ENCODE results near the gene KRI1.
A peak's percentile ranks its signal among the peaks of the same experiment; 100 is the strongest.
"Not testable (repeated sequence)": the region's sequence is repeated elsewhere in the genome, so short reads cannot be mapped to it uniquely, and the experiment has no call there.

KRI1 gene

GRCh38 chr19:10574462-10574861, 8.7 kb upstream of the KRI1 start:
- no peak for DNase-seq

GRCh38 chr19:10573793-10574192, 8.0 kb upstream of the KRI1 start:
- DNase-seq, result not testable (repeated sequence)

- peak; percentile 100 for DNase-seq
Observed at GRCh38 chr19:10568826-10569651, 3.2 kb upstream of the KRI1 start, which contains the start of gene CDKN2D. Gene CDKN2D, minus strand, starts transcription at chr19:10568979. Its CDS starts 326 bp downstream, at chr19:10568653.

DNA sequence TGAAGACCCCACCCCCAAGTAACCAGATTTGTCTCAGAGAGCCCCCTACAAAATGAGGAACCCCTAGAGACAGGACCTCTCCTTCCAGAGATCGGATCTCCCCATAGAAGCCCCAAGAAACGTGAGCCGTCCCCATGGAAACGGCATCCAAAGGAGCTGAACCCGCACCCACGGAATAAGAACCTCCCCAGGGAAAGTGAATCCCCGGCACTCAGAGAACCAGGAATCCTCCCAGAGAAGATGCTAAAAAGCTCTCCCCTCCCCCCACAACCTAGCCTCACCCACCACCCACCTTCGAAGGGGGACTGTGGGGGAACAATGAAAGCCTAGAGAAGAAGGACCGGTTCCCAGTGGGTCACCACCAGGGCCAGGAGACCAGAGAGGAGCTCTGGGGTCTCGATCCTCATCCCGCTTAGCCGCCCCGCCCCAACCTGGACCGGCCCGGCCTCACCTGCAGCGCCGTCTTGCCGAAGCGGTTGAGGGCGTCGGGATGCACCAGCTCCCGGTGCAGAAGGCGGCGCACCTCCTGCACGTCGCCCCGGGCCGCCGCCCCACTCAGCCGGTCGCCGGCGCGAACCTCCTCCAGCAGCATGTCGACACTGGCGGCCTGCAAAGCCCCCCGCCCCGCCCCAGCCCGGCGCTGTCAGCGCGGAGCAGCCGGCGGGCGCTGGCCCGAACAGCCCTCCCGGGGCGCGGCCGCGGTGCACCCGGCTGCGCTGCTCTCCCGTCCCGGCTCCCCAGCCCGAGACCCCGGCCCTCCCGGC, 2.4 kb upstream of the KRI1 start:
- DNase-seq, result peak; percentile 58

- DNase-seq, result no peak
Observed at GRCh38 chr19:10567656-10568055, 1.8 kb upstream of the KRI1 start.

DNA sequence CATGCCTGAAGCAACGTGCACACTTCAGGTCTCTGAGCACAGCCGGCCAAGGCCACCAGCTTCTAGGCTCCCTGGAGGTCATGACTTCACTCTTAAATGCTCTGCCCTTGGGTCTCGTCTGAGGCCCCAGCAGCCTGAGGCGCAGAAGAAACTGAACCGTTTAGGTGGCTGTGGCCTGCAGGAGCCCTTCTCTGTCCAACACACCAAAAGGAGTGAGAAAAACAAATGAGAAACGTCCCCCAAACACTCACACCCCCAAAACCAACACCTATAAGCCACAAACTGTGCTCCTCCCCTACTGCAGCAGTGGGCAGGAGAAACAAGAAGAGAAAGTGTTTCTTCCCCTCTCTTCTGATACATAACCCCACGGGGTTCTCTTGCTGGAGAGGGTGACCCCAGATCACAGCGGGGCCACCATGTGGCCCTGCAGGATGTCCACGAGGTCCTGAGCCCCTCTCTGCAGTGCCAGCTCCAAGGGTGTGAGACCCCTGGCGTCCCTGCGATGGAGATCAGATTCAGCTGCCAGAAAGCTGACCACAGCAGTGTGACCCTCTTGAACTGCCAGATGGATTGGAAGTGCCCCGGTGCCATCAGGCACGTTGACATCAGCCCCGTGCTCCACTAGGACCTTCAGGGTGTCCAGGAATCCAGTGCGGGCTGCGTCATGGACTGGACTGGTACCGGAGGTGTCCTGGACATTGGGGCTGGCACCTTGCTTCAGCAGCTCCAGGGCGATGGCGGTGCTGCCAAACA, 1.0 kb upstream of the KRI1 start:
- no peak for DNase-seq

DNA sequence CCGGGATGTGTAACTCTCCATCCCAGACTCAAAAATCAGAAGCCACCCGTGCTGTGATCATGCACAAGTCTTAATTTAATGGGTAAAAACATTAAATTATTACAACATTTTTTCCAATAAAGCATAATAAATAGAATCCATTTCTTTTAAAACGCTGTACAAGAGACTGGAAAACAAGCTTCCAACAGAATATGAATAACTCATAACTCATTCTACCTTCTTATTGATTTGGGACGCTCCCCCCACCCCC, 523 bp upstream of the KRI1 start:
- no peak for DNase-seq

DNA sequence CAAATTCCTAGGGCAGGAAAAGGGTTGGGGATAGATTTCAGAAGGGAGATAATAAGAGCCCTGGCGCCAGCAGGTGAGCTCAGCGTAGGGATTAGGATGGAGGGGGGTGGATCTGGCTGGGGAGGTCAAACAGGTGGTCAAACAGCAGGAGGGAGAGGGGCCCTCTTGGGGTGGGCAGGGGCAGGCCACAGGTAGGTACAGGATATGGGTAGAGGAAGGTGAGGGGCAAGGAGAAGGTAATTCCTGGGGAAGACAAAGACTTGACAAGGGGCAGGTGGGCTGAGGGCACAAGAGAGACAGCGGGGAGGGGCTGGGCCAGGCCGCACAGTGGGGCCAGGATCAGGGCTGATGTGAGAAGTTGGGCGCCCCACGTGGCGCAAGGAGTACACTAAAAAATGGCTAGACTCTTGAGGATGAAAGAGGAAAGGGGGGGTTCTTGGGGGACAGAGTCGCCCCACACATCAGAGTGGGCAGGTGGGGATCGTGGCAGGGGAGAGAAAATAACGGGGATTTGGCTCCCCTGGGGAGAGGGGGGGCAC, 713 bp downstream of the KRI1 start:
- peak; percentile 56 for DNase-seq

GRCh38 chr19:10562609-10563008, 3.2 kb downstream of the KRI1 start:
- DNase-seq, result no peak

DNA sequence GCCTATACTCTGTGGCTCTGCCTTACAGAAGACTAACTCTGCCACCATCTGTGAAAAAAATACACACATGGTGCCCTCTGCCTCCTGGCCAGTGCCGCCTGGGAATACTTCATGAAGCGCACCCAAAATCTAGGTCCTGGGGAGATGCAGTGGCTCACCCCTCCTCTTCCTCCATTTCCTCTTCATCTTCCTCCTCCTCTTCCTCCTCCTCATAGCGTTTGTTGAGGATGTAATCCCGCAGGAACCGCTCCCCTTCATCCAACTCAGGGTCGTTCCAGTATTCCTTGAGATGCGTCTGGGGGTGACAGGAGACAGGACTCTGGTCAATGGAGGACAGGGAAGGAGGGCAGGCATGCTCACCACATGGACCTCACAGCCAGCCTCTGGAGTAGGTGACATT, 5.7 kb downstream of the KRI1 start:
- DNase-seq, result no peak

- DNase-seq, result no peak
Observed at GRCh38 chr19:10557603-10558197, 8.1 kb downstream of the KRI1 start.

DNA sequence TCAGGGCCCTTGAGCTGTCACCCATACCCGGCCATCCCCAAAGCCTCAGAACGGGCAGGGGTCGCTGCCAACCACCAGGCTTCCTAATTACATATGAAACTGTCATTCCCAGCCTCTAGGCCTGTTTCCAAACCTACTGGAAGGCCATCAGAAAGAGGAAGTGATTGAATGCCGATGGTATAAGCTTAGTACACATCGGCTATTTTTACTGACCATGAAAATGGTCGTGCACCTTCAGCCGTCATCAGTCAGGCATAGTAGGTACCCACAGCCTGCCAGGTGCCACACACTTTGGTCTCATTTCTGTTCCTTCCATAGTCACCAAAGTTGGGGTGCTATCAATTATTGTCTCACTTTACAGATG, 10.2 kb downstream of the KRI1 start:
- no peak for DNase-seq

DNA sequence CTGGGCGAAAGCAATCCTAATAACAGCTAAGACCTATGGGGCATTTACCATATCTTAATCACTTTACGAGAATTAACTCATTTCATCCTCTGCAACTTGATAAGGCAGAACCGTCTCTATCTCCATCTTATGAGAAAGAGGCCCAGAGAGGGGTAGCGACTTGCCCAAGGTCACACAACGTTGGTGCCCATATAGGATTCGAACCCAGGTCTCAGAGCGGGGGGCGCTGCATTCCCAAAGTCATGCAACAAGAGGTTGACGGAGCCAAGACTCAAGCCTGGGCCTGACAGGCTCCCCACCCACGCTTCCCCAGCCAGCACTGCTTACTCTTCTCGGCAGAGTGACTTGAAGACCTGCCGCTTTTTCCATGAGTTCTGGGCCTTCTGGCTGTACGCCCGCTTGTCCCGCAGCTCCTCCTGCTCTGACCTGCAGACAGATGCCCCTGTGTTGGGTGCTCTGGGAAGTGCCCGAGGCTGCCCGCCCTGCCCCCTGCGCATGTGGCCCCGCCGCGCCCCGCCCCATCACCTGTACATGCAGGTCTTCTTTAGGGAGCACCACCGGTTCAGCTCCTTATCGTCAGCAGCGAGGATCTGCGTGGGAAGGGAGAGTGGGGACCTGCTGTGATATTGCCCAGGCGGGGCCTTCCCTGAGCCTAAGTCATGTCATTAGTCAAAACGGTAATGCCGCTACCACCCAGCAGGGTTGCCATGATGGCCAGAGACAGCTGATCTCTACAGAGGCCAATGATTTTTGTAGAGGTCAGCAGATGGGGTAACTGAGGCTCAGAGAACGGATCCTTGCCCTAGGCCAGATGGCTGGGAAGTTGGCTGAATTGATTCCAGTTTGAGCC, 10.8 kb downstream of the KRI1 start:
- no peak for DNase-seq

DNA sequence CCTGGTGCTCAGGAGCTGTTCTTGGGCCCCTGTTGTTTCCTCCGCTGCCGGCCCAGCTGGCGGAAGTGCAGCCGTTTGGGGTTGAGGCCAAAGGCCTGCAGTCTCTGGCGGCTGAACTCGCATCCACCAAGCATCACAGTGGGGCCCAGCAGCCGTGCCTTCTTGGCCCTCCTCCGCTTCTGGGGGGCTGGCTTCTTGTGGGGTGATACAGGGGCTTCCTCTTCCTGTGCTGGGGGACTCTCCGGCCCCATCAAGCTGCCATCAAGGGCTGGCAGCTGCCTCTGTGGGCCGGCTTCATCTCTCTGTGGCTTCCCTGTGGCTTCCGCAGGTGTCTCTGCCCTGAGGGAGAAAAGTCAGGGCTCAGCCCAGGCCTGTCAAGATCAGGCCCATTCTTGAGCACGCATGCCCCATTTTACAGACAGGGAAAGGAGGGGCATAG, 11.8 kb downstream of the KRI1 start:
- peak; percentile 46 for DNase-seq

GRCh38 chr19:10553087-10553667, 12.6 kb downstream of the KRI1 start:
- no peak for DNase-seq

GRCh38 chr19:10552510-10553053, 13.2 kb downstream of the KRI1 start:
- DNase-seq, result no peak

GRCh38 chr19:10551698-10552301, 14.0 kb downstream of the KRI1 start:
- DNase-seq, result no peak

DNA sequence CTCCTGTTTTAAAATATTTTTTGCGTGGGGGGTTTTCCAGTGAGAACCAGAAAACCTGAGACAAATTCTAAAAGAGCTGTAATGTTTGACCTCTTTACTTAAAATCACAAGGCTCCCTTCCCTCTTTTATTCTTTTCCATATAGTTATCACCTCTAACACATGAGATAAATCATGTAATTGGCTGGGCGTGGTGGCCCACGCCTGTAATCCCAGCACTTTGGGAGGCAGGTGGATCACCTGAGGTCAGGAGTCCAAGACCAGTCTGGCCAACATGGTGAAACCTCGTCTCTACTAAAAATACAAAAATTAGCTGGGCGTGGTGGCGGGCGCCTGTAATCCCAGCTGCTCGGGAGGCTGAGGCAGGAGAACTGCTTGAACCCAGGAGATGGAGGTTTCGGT, 14.8 kb downstream of the KRI1 start:
- not testable (repeated sequence) for DNase-seq

DNA sequence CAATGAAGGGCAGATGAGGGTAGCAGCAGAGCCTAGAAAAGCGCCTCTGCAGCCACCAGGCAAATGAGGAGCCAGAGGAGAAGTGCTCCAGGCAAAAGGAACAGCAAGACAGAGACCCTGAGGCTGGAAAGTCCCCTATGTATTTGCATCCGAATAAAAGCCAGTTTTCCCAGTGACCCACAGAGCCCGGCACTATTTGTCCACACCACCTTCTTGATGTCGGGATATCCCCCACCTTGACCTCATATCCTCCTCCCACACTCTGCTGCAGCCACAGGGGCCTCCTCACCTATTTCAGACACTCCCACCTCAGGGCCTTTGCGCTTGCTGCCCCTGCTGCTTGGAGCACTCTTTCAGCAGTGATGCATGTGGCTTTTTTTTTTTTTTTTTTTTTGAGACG, 15.5 kb downstream of the KRI1 start:
- DNase-seq, result no peak

GRCh38 chr19:10549733-10550132, 16.1 kb downstream of the KRI1 start:
- no peak for DNase-seq

DNA sequence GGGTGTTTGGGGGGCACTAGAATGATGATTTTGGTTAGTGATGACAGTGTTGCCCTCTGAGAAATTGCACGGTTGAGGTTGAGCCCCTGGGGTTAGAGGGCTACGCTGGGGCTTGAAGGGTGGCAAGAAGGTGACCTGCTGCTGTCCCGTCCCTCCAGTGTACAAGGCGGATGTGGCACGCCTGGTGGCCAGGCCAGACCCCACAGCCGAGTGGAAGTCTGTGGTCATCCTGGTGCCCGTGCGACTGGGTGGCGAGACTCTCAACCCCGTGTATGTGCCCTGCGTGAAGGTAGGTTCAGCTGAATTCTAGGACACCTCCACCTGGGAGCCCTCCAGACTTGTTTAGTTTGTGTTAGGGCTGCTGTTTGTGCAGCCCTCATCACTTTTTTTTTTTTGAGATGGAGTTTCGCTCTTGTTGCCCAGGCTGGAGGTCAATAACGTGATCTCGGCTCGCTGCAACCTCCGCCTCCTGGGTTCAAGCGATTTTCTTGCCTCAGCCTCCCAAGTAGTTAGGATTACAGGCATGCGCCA, 17.0 kb downstream of the KRI1 start:
- DNase-seq, result no peak

Measured in activated CD4-positive, alpha-beta T cell treated with anti-CD3 and anti-CD28 coated beads, Interleukin-2, amount 50 U/mL, for 1 hour (primary cell).